ENCODE data around the gene LRRC37A3.
"Not testable (repeated sequence)": the region's sequence is repeated elsewhere in the genome, so short reads cannot be mapped to it uniquely, and the experiment has no call there.

DNA sequence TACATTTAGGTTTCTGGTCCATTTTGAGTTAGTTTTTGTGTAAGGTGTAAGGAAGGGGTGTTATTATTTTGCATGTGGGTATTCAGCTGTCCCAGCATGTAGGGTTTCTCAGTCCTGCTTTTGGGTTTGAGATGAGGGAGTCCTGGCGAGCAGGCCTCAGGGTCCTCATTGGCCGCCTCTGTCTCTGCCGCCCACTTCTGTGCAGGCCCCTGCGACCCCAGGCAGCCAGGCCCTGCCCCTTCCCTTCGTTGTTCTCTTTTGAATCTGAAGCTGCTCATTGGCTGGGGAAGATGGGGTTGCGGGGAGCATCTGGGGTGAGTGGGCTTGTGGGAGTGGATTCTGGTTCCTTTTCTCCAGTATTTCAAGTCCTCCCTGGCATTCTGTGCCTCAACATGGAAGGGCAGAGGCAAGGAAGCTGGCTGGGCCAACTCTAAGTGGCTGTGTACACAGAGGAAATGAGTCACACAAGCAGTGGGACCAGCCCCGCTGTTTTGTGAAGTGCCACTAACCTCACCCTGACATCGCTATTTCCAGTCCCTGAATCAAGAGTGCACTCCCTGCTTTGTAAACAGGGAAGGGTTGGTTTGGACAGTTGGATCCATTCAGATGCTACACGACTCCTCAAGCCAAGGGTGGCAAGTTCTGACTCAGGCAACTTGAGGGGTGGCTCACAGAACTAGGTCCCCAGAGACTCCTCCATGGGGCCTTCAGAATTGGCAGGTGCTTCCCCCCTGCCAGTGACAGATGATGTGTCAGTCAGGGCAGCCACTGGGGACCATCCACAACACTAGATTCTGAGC is 110.9 kb downstream of the LRRC37A3 start:
- not testable (repeated sequence) for TF ChIP-seq POLR2AphosphoS5 (IDR thresholded peaks at IDR 0.05; ENCODE audit: low read depth, low read length); SMC3 (IDR thresholded peaks at IDR 0.05; ENCODE audit: low read length); ZNF660 (CRISPR knock-in tag; IDR thresholded peaks at IDR 0.05; ENCODE audit: borderline replicate concordance, low read depth); ZNF138 (CRISPR knock-in tag; IDR thresholded peaks at IDR 0.05; ENCODE audit: low read depth); BRD4 (CRISPR knock-in tag; IDR thresholded peaks at IDR 0.05); SP140L (CRISPR knock-in tag; IDR thresholded peaks at IDR 0.05; ENCODE audit: borderline replicate concordance)
- TF ChIP-seq, protein P1, sequence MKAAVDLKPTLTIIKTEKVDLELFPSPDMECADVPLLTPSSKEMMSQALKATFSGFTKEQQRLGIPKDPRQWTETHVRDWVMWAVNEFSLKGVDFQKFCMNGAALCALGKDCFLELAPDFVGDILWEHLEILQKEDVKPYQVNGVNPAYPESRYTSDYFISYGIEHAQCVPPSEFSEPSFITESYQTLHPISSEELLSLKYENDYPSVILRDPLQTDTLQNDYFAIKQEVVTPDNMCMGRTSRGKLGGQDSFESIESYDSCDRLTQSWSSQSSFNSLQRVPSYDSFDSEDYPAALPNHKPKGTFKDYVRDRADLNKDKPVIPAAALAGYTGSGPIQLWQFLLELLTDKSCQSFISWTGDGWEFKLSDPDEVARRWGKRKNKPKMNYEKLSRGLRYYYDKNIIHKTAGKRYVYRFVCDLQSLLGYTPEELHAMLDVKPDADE (CRISPR knock-in tag; IDR thresholded peaks at IDR 0.05), result not testable (repeated sequence)
- TF ChIP-seq, protein P2, sequence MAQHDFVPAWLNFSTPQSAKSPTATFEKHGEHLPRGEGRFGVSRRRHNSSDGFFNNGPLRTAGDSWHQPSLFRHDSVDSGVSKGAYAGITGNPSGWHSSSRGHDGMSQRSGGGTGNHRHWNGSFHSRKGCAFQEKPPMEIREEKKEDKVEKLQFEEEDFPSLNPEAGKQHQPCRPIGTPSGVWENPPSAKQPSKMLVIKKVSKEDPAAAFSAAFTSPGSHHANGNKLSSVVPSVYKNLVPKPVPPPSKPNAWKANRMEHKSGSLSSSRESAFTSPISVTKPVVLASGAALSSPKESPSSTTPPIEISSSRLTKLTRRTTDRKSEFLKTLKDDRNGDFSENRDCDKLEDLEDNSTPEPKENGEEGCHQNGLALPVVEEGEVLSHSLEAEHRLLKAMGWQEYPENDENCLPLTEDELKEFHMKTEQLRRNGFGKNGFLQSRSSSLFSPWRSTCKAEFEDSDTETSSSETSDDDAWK (CRISPR knock-in tag; IDR thresholded peaks at IDR 0.05), result not testable (repeated sequence)

All from HepG2 (cell line).